ENCODE results near the gene PABPN1.

Gene PABPN1

GRCh38 chr14:23326491-23327332 is 5.5 kb downstream of the PABPN1 start:
- no peak for DNase-seq (ENCODE audit: low read depth)

- no peak for DNase-seq (ENCODE audit: low read depth)
These were observed 6.9 kb downstream of the PABPN1 start for GRCh38 chr14:23327947-23328744.

DNA sequence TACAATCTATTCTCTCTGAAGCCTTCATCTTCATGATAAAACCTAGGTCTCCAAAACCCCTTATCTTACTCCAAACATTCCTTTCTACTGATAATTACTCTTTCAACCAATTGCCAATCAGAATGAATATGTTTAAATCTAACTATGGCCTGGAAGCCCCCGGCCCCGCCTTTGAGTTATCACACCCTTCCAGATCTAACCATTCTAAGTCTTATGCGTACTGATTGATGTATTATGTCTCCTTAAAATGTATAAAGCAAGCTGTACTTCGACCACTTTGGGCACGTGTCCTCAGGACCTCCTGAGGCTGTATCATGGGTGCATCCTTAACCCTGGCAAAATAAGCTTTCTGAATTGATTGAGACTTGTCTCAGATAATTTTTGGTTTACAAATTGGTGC is 14.4 kb downstream of the PABPN1 start:
- no peak for DNase-seq (ENCODE audit: low read depth)

GRCh38 chr14:23339506-23340268 is 18.4 kb downstream of the PABPN1 start:
- DNase-seq (ENCODE audit: low read depth): no peak

- DNase-seq (ENCODE audit: low read depth): no peak
These were observed 23.2 kb downstream of the PABPN1 start for GRCh38 chr14:23344481-23344880.

DNA sequence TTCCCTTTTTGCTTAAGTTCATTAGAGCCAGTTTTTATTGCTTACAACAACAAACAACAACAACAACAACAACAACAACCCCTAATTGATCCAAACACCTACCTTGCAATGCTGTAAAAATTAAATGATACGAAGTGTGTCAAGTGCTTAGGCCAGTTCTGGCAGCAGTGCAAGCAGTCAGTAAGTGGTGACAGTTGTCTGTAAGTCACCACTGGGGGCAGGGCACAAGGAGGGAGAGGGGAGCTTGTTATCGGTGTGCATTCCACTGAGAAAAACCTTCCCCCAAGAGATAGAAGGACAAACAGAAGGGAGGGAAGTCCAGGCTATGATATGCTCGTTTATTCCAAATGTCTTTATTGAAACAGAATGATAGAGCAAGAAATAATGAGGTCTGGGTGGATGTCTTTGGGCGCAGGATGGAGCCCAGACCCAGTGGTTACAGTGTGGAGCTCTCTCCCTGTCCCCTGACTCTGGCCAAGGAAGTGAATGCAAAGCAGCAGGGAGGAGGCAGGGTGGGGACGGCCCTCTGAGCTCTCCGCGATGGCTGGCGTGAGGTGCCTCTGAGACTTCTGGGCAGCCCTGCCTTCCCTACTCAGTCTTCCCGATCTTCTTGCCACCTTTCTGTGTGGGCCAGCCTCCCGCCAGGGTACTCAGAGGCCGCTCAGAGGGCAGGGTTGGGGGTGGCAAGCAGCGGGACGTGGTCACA is 24.9 kb downstream of the PABPN1 start:
- no peak for DNase-seq (ENCODE audit: low read depth)

GRCh38 chr14:23346693-23347405 is 25.6 kb downstream of the PABPN1 start:
- no peak for DNase-seq (ENCODE audit: low read depth)

DNA sequence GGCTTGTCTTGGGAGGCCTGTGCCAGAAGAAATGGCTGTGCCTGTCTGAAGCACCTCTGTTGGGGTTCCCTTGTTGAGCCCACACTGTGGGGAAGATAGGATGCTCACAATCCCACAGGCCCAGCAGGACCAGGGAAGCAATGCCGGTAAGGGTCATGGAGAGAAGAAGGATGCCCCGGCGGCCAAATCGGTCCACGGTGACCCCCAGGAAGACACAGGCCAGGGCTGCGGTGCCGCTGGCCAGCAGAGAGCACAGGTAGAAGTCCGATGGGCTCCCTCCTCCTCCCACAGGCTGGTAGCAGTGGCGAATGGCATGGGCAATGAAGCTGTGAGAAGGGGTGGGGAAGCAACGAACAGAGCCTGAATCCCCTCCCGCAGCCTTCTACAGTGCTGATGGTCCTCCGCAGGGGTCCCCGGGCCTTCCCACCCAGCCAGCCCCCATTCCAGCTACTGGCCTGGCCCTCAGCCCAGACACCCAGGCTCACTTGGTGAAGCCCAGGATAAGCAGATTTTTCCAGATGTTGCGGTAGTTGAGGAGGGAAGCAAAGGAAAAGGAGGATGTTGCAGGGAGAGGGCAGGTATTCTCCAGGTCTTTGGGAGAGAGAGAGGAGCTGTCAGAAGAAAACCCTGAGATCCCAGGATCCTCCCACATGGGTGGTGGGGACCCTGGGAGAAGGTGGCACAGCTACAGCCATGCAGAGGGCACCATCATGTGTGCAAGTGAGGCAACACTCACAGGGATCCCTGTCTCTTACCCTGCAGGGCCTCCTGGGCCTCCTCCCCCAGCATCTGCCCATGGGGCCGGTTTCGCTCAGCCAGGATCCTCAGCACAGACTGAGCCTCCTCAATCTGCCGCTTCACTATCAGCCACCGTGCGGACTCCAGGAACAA is 26.4 kb downstream of the PABPN1 start:
- no peak for DNase-seq (ENCODE audit: low read depth)

DNA sequence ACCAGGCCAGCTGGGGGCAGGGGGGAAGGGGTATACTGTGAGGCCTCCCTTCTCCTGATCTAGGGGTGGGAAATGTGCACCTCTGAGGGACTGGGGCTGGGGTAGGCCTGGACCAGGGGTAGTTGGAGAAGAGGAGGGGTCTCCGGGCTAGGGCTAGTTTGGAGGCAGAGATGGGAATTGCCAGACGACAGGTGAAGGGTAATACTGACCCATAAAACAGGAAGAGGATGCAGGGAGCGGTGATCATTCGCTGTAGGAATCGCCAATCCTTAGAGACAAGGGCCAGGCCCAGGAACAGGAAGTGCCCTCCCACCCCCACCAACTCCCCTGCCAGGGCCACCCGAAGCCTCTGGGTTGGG is 27.0 kb downstream of the PABPN1 start:
- DNase-seq (ENCODE audit: low read depth): no peak

DNA sequence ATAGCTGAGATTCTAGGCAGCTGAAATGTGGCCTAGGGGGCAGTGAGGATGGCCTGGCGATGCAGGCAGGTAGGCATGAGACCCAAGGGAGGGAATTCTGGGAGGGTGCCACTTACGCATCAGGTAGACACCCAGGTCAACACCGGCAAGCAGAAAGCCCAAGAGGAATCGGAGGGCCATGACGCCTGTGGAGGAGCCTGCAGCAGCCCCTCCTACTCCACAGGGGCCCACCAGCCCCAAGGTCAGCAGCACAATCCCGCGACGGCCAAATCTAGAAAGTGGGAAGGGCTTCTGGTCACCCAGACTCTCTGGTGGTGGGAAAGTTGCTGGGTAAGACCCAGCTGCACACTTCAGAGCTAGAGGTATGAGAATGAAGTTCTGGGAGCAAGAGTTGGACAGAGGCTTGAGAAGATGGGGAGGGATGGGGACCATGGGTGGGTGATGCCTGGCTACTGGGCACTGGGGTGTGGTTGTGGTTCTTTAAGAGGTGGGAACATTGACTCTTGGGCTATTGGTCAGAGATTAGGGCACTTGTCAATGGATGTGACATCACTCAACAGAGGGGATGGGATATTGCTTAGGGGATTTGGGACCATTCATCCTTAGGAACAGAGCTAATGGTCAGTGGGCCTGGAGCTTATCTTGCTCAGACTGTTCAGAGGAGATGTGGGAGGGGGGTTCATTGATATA is 28.0 kb downstream of the PABPN1 start:
- no peak for DNase-seq (ENCODE audit: low read depth)

- no peak for DNase-seq (ENCODE audit: low read depth)
These were observed 30.6 kb downstream of the PABPN1 start for GRCh38 chr14:23351681-23352505.

- DNase-seq (ENCODE audit: low read depth): no peak
These were observed 31.5 kb downstream of the PABPN1 start, which contains the start of gene SLC22A17 for GRCh38 chr14:23352506-23353432. Gene SLC22A17 (minus strand): TSS chr14:23352887.

GRCh38 chr14:23353433-23353780 is 32.1 kb downstream of the PABPN1 start:
- no peak for DNase-seq (ENCODE audit: low read depth)

GRCh38 chr14:23354990-23355389 is 33.7 kb downstream of the PABPN1 start:
- DNase-seq (ENCODE audit: low read depth): no peak

DNA sequence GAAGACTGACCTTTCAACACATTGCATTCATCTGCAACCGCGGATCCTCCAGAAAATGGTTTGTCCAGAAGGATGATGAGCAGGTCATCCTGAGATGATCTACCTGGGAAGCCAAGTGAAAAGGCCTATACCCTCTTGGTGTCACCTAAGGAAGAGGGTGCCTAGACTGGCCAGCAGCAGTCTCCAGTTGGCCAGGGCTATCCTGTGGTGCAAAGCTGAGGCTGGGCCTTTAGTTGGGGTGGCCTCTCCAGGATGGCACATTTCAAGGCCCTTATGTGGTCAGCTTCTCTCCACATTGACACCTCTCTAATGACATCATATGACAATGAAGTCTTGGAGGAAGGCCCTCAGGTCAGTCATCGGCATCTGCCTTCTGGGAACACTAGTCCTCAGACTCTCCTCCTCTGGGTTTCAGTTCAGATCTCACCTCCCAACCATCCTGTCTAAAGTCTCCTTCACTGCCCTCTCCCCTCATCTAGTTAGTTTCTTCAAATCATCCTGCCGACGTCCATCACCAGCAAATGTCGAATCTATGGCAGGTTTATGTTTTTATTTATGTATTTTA is 34.7 kb downstream of the PABPN1 start:
- no peak for DNase-seq (ENCODE audit: low read depth)

- DNase-seq (ENCODE audit: low read depth): no peak
These were observed 35.4 kb downstream of the PABPN1 start for GRCh38 chr14:23356662-23357061.

- no peak for DNase-seq (ENCODE audit: low read depth)
These were observed 36.0 kb downstream of the PABPN1 start for GRCh38 chr14:23357261-23357660.

Measured in stimulated activated CD8-positive, alpha-beta memory T cell treated with anti-CD3 and anti-CD28 coated beads, Interleukin-15, amount 100 ng/mL, for 24 hours (primary cell).